H1 (cell line): ENCODE data around the gene TNIP3. TPM values are rescaled to one million over a fixed set of nuclear protein-coding genes. Genes with fewer than 3 reads are reported as not detected.

Source experiments
- CTCF ChIA-PET: fragments of 300-600 bp; sonication (Branson Sonifier 250); formaldehyde crosslinking; loops from one replicate; lab custom pipeline; 2021; ENCODE audit not compliant: partially characterized antibody; lab: Charles Lee
- POLR2A ChIA-PET: fragments of 300-600 bp; sonication (Branson Sonifier 250); formaldehyde crosslinking; loops from one replicate; lab custom pipeline; 2021; ENCODE audit warnings: inconsistent platforms; ENCODE audit not compliant: partially characterized antibody; lab: Charles Lee
- DNase-seq, 2 experiments: peaks; one replicate each; pipeline versions ENCODE4 v3.0.0 to v3.0.0-alpha.2; 2010 to 2022; ENCODE audit warnings: low spot score in 2 of 2, low read depth in 1 of 2, mixed read lengths in 1 of 2
- FAIRE-seq: peaks from 2 replicates; lab custom pipeline; 2011; peaks lifted over from hg19 to GRCh38; lab: Jason Lieb, UNC
- H2AFZ ChIP-seq: 2 replicates; pipeline ENCODE4 v1.8.1; 2012; ENCODE audit warnings: low read length, inconsistent platforms
- H2AK5ac ChIP-seq: 2 replicates; pipeline ENCODE4 v1.6.1; 2013; ENCODE audit warnings: low read depth, low read length
- H2BK120ac ChIP-seq: replicated peaks from 2 replicates; pipeline ENCODE3; 2013; ENCODE audit warnings: low read depth, low read length, inconsistent platforms
- H2BK12ac ChIP-seq: 2 replicates; pipeline ENCODE4 v1.6.1; 2013; ENCODE audit warnings: low read depth, low read length
- H2BK15ac ChIP-seq: 2 replicates; pipeline ENCODE4 v1.6.1; 2013; ENCODE audit warnings: low read length
- H2BK20ac ChIP-seq: 2 replicates; pipeline ENCODE4 v1.6.1; 2013; ENCODE audit warnings: low read length
- H2BK5ac ChIP-seq: 2 replicates; pipeline ENCODE4 v1.6.1; 2013; ENCODE audit warnings: low read depth, low read length
- H3K14ac ChIP-seq: 2 replicates; pipeline ENCODE4 v1.6.1; 2013; ENCODE audit warnings: inconsistent platforms; ENCODE audit not compliant: insufficient read length
- H3K18ac ChIP-seq: 2 replicates; pipeline ENCODE4 v1.6.1; 2013; ENCODE audit warnings: low read length; ENCODE audit errors: extremely low read depth
- H3K23ac ChIP-seq: 2 replicates; pipeline ENCODE4 v1.6.1; 2013; ENCODE audit warnings: inconsistent platforms; ENCODE audit not compliant: insufficient read length
- H3K23me2 ChIP-seq: 2 replicates; pipeline ENCODE4 v1.6.1; 2013; ENCODE audit warnings: low read depth, low read length
- H3K27ac ChIP-seq: 2 replicates; pipeline ENCODE4 v1.6.1; 2011; ENCODE audit warnings: low read depth, low read length, inconsistent platforms
- H3K27me3 ChIP-seq, 4 experiments: replicated peaks in 1 of 4; 1 replicate in 1 of 4; 2 replicates in 3 of 4; pipeline versions ENCODE4 v1.6.1 to v1.8.1; 2011 to 2013; ENCODE audit warnings: low read length in 3 of 4, mild to moderate bottlenecking in 3 of 4, inconsistent platforms in 2 of 4, mixed read lengths in 2 of 4, moderate library complexity in 1 of 4; ENCODE audit not compliant: control insufficient read depth in 3 of 4, insufficient read depth in 3 of 4; ENCODE audit errors: extremely low read depth in 1 of 4
- H3K36me3 ChIP-seq, 4 experiments: 2 replicates each; pipeline versions ENCODE4 v1.6.1 to v1.8.1; 2011 to 2013; ENCODE audit warnings: mild to moderate bottlenecking in 4 of 4, low read length in 3 of 4, moderate library complexity in 2 of 4, control low read depth in 1 of 4, inconsistent platforms in 1 of 4; ENCODE audit not compliant: insufficient read depth in 4 of 4, control insufficient read depth in 2 of 4
- H3K4ac ChIP-seq: replicated peaks from 2 replicates; pipeline ENCODE3; 2013; ENCODE audit warnings: low read length, low read depth, mixed read lengths, inconsistent platforms; ENCODE audit not compliant: insufficient read length
- H3K4me1 ChIP-seq, 4 experiments: replicated peaks in 1 of 4; 1 replicate in 1 of 4; 2 replicates in 3 of 4; pipeline versions ENCODE4 v1.6.1 to v1.8.1; 2011 to 2013; ENCODE audit warnings: low read length in 3 of 4, inconsistent platforms in 2 of 4, mixed read lengths in 1 of 4; ENCODE audit not compliant: insufficient read depth in 4 of 4, control insufficient read depth in 3 of 4
- H3K4me2 ChIP-seq, 2 experiments: 2 replicates each; pipeline versions ENCODE4 v1.6.1 to v1.8.1; 2011 to 2013; ENCODE audit warnings: low read depth in 2 of 2, low read length in 2 of 2, control low read depth in 1 of 2, inconsistent platforms in 1 of 2, mild to moderate bottlenecking in 1 of 2; ENCODE audit not compliant: insufficient read depth in 1 of 2
- H3K4me3 ChIP-seq, 4 experiments: fragments of 200-600, 300-600 bp in 1 of 4; sonication (generic), shearing (Covaris generic), sonication (Bioruptor Twin) in 1 of 4; 2 replicates each; pipeline versions ENCODE4 v1.5.1 to v1.8.1; 2011 to 2016; ENCODE audit warnings: low read length in 4 of 4, low read depth in 3 of 4, control low read depth in 2 of 4, inconsistent platforms in 2 of 4, mild to moderate bottlenecking in 2 of 4, mixed read lengths in 1 of 4, moderate library complexity in 1 of 4; ENCODE audit not compliant: insufficient read depth in 2 of 4; ENCODE audit errors: extremely low read depth in 1 of 4
- H3K56ac ChIP-seq: replicated peaks from 2 replicates; pipeline ENCODE3; 2013; ENCODE audit warnings: low read depth, mild to moderate bottlenecking, mixed read lengths, low read length, inconsistent platforms; ENCODE audit not compliant: insufficient read length
- H3K79me1 ChIP-seq: 2 replicates; pipeline ENCODE4 v1.6.1; 2013; ENCODE audit warnings: low read depth, low read length, control low read depth
- H3K79me2 ChIP-seq, 2 experiments: 2 replicates each; pipeline versions ENCODE4 v1.6.1 to v1.8.1; 2012 to 2013; ENCODE audit warnings: low read length in 2 of 2, mild to moderate bottlenecking in 2 of 2, inconsistent platforms in 1 of 2; ENCODE audit not compliant: insufficient read depth in 2 of 2, control insufficient read depth in 1 of 2
- H3K9ac ChIP-seq, 4 experiments: replicated peaks in 1 of 4; 1 replicate in 1 of 4; 2 replicates in 3 of 4; pipeline versions ENCODE4 v1.6.1 to v1.8.1; 2011 to 2013; ENCODE audit warnings: low read depth in 3 of 4, low read length in 3 of 4, control low read depth in 2 of 4, mild to moderate bottlenecking in 2 of 4, moderate library complexity in 2 of 4, inconsistent platforms in 1 of 4; ENCODE audit errors: extremely low read depth in 1 of 4
- H3K9me3 ChIP-seq, 2 experiments: 2 replicates each; pipeline versions ENCODE4 v1.6.1 to v1.8.1; 2012 to 2013; ENCODE audit warnings: mild to moderate bottlenecking in 2 of 2, moderate library complexity in 2 of 2, control low read depth in 1 of 2, inconsistent platforms in 1 of 2, low read depth in 1 of 2, low read length in 1 of 2, mixed read lengths in 1 of 2; ENCODE audit not compliant: insufficient read depth in 2 of 2
- H4K20me1 ChIP-seq, 2 experiments: replicated peaks in 1 of 2; 2 replicates each; pipeline versions ENCODE3 to v1.8.1; 2011 to 2013; ENCODE audit warnings: inconsistent platforms in 2 of 2, low read length in 2 of 2, mild to moderate bottlenecking in 1 of 2; ENCODE audit not compliant: insufficient read depth in 2 of 2, control insufficient read depth in 1 of 2
- H4K5ac ChIP-seq: 2 replicates; pipeline ENCODE4 v1.6.1; 2013; ENCODE audit warnings: low read length, low read depth, mixed read lengths, inconsistent platforms; ENCODE audit not compliant: insufficient read length
- H4K8ac ChIP-seq: 2 replicates; pipeline ENCODE4 v1.8.0; 2013; ENCODE audit warnings: mild to moderate bottlenecking, moderate library complexity, low read length, inconsistent platforms; ENCODE audit not compliant: insufficient read depth; ENCODE audit errors: extremely low read depth
- H4K91ac ChIP-seq: replicated peaks from 2 replicates; pipeline ENCODE3; 2013; ENCODE audit warnings: low read length, mixed read lengths, inconsistent platforms; ENCODE audit not compliant: insufficient read length
- CBX5 ChIP-seq: fragments of 300-800, 300-1000 bp; sonication (generic); IDR thresholded peaks from 2 replicates; pipeline ENCODE4 v1.7.1; 2016; ENCODE audit warnings: antibody characterized with exemption, low read length, low read depth
- CREB1 ChIP-seq: IDR thresholded peaks from 2 replicates; pipeline ENCODE4 v1.6.1; 2012; ENCODE audit warnings: inconsistent platforms
- CTBP2 ChIP-seq: IDR thresholded peaks from 2 replicates; pipeline ENCODE4 v1.7.0; 2011; ENCODE audit warnings: borderline replicate concordance, mild to moderate bottlenecking, moderate library complexity, mixed read lengths, low read length; ENCODE audit not compliant: insufficient read depth, insufficient read length
- GABPA ChIP-seq: IDR thresholded peaks from 2 replicates; pipeline ENCODE4 v1.6.1; 2011; ENCODE audit warnings: mild to moderate bottlenecking, low read length, moderate library complexity, borderline replicate concordance; ENCODE audit not compliant: insufficient read depth
- POU5F1 ChIP-seq: IDR thresholded peaks from 2 replicates; pipeline ENCODE4 v1.6.1; 2011; ENCODE audit warnings: low read depth, mild to moderate bottlenecking, low read length, moderate library complexity
- RAD21 ChIP-seq, 2 experiments: IDR thresholded peaks in 1 of 2; conservative IDR thresholded peaks in 1 of 2; 2 replicates each; pipeline ENCODE4 v1.6.1; 2011; ENCODE audit warnings: low read depth in 2 of 2, low read length in 2 of 2, improper control_type of control experiment in 1 of 2, inconsistent platforms in 1 of 2, mild to moderate bottlenecking in 1 of 2, moderate library complexity in 1 of 2
- SIX5 ChIP-seq: IDR thresholded peaks from 2 replicates; pipeline ENCODE4 v1.6.1; 2011; ENCODE audit warnings: mild to moderate bottlenecking, low read depth, low read length
- SUZ12 ChIP-seq: fragments of 200-600 bp; sonication (generic); IDR thresholded peaks from 2 replicates; pipeline ENCODE4 v1.6.1; 2012; ENCODE audit warnings: mild to moderate bottlenecking, inconsistent platforms, low read length, moderate library complexity, mixed read lengths
- TAF1 ChIP-seq: IDR thresholded peaks from 2 replicates; pipeline ENCODE4 v1.6.1; 2011; ENCODE audit warnings: mild to moderate bottlenecking, low read depth, low read length
- TEAD4 ChIP-seq: IDR thresholded peaks from 2 replicates; pipeline ENCODE4 v1.6.1; 2012; ENCODE audit warnings: low read depth, low read length, inconsistent platforms, mixed read lengths
- YY1 ChIP-seq: IDR thresholded peaks from 2 replicates; pipeline ENCODE4 v1.6.1; 2011; ENCODE audit warnings: low read depth, mild to moderate bottlenecking, low read length
- ZNF274 ChIP-seq: IDR thresholded peaks from 2 replicates; pipeline ENCODE4 v1.7.0; 2012; ENCODE audit warnings: low read length, borderline replicate concordance; ENCODE audit errors: extremely low read depth
- WGBS, 2 experiments: shearing (Covaris generic) in 1 of 2; methylation state at CpG; one replicate each; pipeline versions ENCODE4 v1.1.6 to v1.1.7; 2013 to 2015; ENCODE audit warnings: low lambda C conversion rate in 2 of 2, mixed read lengths in 2 of 2, inconsistent platforms in 1 of 2, low coverage in 1 of 2, missing lambda C conversion rate in 1 of 2; ENCODE audit not compliant: insufficient replicate concordance in 2 of 2, insufficient coverage in 1 of 2, insufficient read length in 1 of 2; ENCODE audit errors: extremely low coverage in 1 of 2, missing lambda C conversion rate in 1 of 2; 5-methylcytosine and 5-hydroxymethylcytosine counted together
- polyA plus RNA-seq, 7 experiments: library from polyadenylated mRNA; depleted of rRNA in 3 of 7; stranded (reverse) in 5 of 7; unstranded in 2 of 7; fragments of >200 nt in 5 of 7; fragments of 200-250 nt in 2 of 7; gene quantifications; 1 replicate in 5 of 7; 2 replicates in 1 of 7; 4 replicates in 1 of 7; pipeline versions ENCODE4 v1.2.1 to v1.2.3, GENCODE V29; 2011 to 2013; ENCODE audit warnings: missing spikeins in 2 of 7, mixed read lengths in 2 of 7
- total RNA-seq: library from RNA; stranded (reverse); fragmentation: NEBNext Ultra II Directional; extraction: Animal tissue kit (Norgen Biotek cat#: 25700); gene quantifications from 2 replicates; pipeline ENCODE4 v1.2.1, GENCODE V29; 2021

TNIP3 gene
- total and polyA plus RNA-seq, 2 of the 8 experiments (the other 6 are each of a cell fraction or from before 2014, with no cell fraction given), result not detected

DNA sequence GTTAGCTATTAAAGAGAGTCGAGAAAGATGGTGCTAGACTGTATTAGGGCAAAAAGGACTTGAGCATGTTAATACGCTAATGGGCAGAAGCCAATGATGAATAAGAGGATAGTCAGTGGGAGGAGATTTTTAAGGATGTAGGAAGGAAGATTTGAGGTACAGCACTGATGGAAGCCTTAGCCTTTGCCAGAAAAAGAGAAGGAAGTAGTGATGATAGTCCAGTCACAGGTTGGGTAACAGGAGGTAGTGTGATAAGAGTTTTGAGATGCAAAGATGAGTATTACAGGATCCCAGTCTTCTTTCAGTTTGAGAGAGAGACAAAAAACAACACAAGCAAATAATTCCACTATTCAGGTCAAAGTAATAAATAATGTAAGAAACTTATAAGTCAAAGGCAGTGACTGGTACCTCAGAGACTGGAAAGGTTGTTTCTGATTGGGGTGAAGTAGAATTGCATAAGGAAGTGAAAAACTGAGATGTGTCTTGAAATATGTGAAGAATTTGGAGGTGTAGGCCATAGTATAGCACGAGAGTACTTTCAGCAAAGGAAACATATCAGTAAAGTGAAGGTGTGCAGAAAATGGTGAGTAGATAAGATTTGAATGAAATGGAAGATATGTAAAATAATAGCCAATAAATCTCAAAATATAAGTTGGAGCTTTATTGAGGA lies 69.7 kb downstream of the TNIP3 start:
- H3K14ac ChIP-seq, result no peak overlapping the region
- CTCF ChIA-PET, result interaction anchor here (0.8 to 1.8 kb wide), 3 partner anchors 8 to 948 kb away, joined by 3 to 9 read pairs (median 3); no protein-coding TSS in a partner anchor
- H3K27me3 ChIP-seq, result no peaks in the 10 kb centered on the region
- no peak overlapping the region for H2BK15ac ChIP-seq
- no peak overlapping the region for H3K23ac ChIP-seq
- no peaks in the 10 kb centered on the region for H3K79me1 ChIP-seq
- no peak overlapping the region for H2AFZ ChIP-seq
- no peak overlapping the region for H3K4ac ChIP-seq
- no peak overlapping the region for H2BK20ac ChIP-seq
- H3K9ac ChIP-seq, result no peak overlapping the region
- DNase-seq (no peak), FAIRE-seq (no peak)
- POLR2A ChIA-PET, result no interaction called here
- H3K79me2 ChIP-seq, result no peaks in the 10 kb centered on the region
- H3K27ac ChIP-seq, result no peak overlapping the region
- no peaks in the 10 kb centered on the region for H3K36me3 ChIP-seq
- H4K91ac ChIP-seq, result no peak overlapping the region
- H3K18ac ChIP-seq, result no peak overlapping the region
- 79% methylated on average over 3 of the region's 3 CpGs; no CpG with 5 or more reads in 1 of the 2 experiments for WGBS, 2 experiments
- no peak overlapping the region for H2BK12ac ChIP-seq
- no peaks in the 10 kb centered on the region for H3K23me2 ChIP-seq
- no peak overlapping the region for H3K4me2 ChIP-seq
- no peak overlapping the region for H4K8ac ChIP-seq
- H3K4me3 ChIP-seq, result no peak overlapping the region
- H2BK120ac ChIP-seq, result no peak overlapping the region
- H2BK5ac ChIP-seq, result no peak overlapping the region
- no peak overlapping the region for H2AK5ac ChIP-seq
- no peaks in the 10 kb centered on the region for H3K9me3 ChIP-seq
- no peak overlapping the region for H3K56ac ChIP-seq
- no peak overlapping the region for H4K5ac ChIP-seq
- no peaks in the 10 kb centered on the region for H4K20me1 ChIP-seq
- H3K4me1 ChIP-seq, result no peaks in the 10 kb centered on the region
- TF ChIP-seq SIX5, result no peak
- no peak for TF ChIP-seq CREB1
- no peak for TF ChIP-seq YY1
- no peak for TF ChIP-seq RAD21 (IDR thresholded peaks at IDR 0.05 in 1 of 2, conservative IDR thresholded peaks at IDR 0.05 in 1 of 2; ENCODE audit: low read depth in 2 of 2, low read length in 2 of 2)
- no peak for TF ChIP-seq TAF1
- TF ChIP-seq CBX5, result no peak
- no peak for TF ChIP-seq ZNF274
- TF ChIP-seq POU5F1, result no peak
- TF ChIP-seq GABPA, result no peak
- TF ChIP-seq SUZ12, result no peak
- TF ChIP-seq TEAD4, result no peak
- TF ChIP-seq CTBP2, result no peak
